HepG2 (cell line): Measurements from ENCODE around the gene ATG9A. TPM values are rescaled to one million over a fixed set of nuclear protein-coding genes. Genes with fewer than 3 reads are reported as not detected.

Experiments
- ARID4A ChIP-seq: sonication (generic); formaldehyde crosslinking; IDR thresholded peaks from 2 replicates; pipeline ENCODE4 v1.5.0; 2020; ENCODE audit warnings: mild to moderate bottlenecking, missing genetic modification reagents, borderline replicate concordance
- CSRNP1 ChIP-seq: sonication (generic); formaldehyde crosslinking; IDR thresholded peaks from 2 replicates; pipeline ENCODE4 v1.8.1; 2023; ENCODE audit warnings: mild to moderate bottlenecking, missing genetic modification reagents
- KLF16 ChIP-seq, 2 experiments: sonication (generic) in 1 of 2; formaldehyde crosslinking in 1 of 2; IDR thresholded peaks; 2 replicates each; pipeline versions ENCODE4 v1.6.1 to v1.8.0; 2016 to 2023; ENCODE audit warnings: missing genetic modification reagents in 2 of 2, missing compliant biosample characterization in 1 of 2
- NR2F1 ChIP-seq, 2 experiments: fragments of 450-650 bp in 1 of 2; formaldehyde crosslinking in 1 of 2; IDR thresholded peaks; 2 replicates each; pipeline versions ENCODE4 v1.5.0 to v1.6.1; 2016 to 2020; ENCODE audit warnings: mild to moderate bottlenecking in 1 of 2, missing compliant biosample characterization in 1 of 2, missing genetic modification reagents in 1 of 2, moderate library complexity in 1 of 2
- NRL ChIP-seq: sonication (generic); formaldehyde crosslinking; IDR thresholded peaks from 2 replicates; pipeline ENCODE4 v1.5.0; 2020; ENCODE audit warnings: missing genetic modification reagents, mild to moderate bottlenecking, moderate library complexity, borderline replicate concordance
- SRSF1 ChIP-seq: fragments of 200-400 bp; formaldehyde crosslinking; optimal IDR thresholded peaks from 2 replicates; pipeline ENCODE3; 2017; ENCODE audit warnings: mild to moderate bottlenecking, low read depth, low read length, moderate library complexity
- ZMAT3 ChIP-seq: sonication (generic); formaldehyde crosslinking; conservative IDR thresholded peaks from 2 replicates; pipeline ENCODE4 v1.7.0; 2021; ENCODE audit warnings: missing genetic modification reagents
- ZNF101 ChIP-seq: sonication (generic); formaldehyde crosslinking; IDR thresholded peaks from 2 replicates; pipeline ENCODE4 v1.4.0; 2020; ENCODE audit warnings: mild to moderate bottlenecking, low read depth, missing genetic modification reagents, borderline replicate concordance
- ZNF367 ChIP-seq: sonication (generic); formaldehyde crosslinking; IDR thresholded peaks from 2 replicates; pipeline ENCODE4 v1.4.0; 2020; ENCODE audit warnings: missing genetic modification reagents, borderline replicate concordance
- ZNF44 ChIP-seq: sonication (generic); formaldehyde crosslinking; IDR thresholded peaks from 2 replicates; pipeline ENCODE4 v1.5.1; 2020; ENCODE audit warnings: mild to moderate bottlenecking, missing genetic modification reagents
- ZNF589 ChIP-seq: sonication (generic); formaldehyde crosslinking; conservative IDR thresholded peaks from 2 replicates; pipeline ENCODE4 v1.8.0; 2022; ENCODE audit warnings: mild to moderate bottlenecking, moderate library complexity, missing genetic modification reagents
- ZNF703 ChIP-seq: sonication (generic); formaldehyde crosslinking; IDR thresholded peaks from 2 replicates; pipeline ENCODE4 v1.5.1; 2020; ENCODE audit warnings: missing genetic modification reagents, mild to moderate bottlenecking, moderate library complexity, borderline replicate concordance
- ZNF747 ChIP-seq: sonication (generic); formaldehyde crosslinking; IDR thresholded peaks from 2 replicates; pipeline ENCODE4 v1.8.1; 2023; ENCODE audit warnings: missing genetic modification reagents, mild to moderate bottlenecking, borderline replicate concordance
- polyA plus RNA-seq, 8 experiments: library from polyadenylated mRNA; depleted of rRNA in 3 of 8; stranded (reverse) in 7 of 8; unstranded in 1 of 8; fragments of >200 nt; fragmentation: Illumina TruSeq in 4 of 8; extraction: Trizol in 4 of 8; gene quantifications; 2 replicates each; pipeline versions ENCODE4 v1.2.1 to v1.2.3, GENCODE V29; 2011 to 2016; ENCODE audit warnings: low read depth in 4 of 8, missing spikeins in 1 of 8, mixed read lengths in 1 of 8; ENCODE audit not compliant: insufficient read depth in 1 of 8
- total RNA-seq, 5 experiments: library from RNA; depleted of rRNA; stranded (reverse); fragments of >200 nt; fragmentation: Illumina TruSeq; extraction: Trizol; gene quantifications; 2 replicates each; pipeline ENCODE4 v1.2.3, GENCODE V29; 2016; ENCODE audit warnings: low read depth in 1 of 5

Gene ATG9A
- total and polyA plus RNA-seq, 2 of the 13 experiments (the other 11 are each of a cell fraction or from before 2014, with no cell fraction given) = 35.0 to 131 TPM

DNA sequence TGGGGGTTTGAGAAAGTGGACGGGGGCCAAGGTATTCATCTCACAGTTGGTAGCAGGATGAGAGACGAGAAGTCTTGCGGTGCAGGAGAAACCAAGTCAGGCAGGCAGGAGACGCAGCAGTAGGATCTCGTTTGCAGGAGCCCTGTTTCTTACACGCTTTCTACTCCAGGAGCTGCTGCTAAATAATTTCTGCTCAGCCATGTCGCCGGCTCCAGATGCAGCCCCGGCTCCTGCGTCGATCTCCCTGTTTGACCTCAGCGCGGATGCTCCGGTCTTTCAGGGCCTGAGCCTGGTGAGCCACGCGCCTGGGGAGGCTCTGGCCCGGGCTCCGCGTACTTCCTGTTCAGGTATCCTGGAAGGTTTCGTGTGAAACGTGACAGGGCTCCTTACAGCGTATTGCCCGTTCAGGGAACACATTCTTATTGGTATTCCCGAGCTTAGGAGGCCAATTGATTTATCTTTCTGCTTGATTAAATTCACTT lies 664 bp upstream of the ATG9A start (continued):
- TF ChIP-seq NR2F1 (CRISPR knock-in tag; IDR thresholded peaks at IDR 0.05) (no peak), ZNF747 (no peak; the same call in 1 of the 2 replicates), ZNF44 (CRISPR knock-in tag) (no peak), ZNF367 (CRISPR knock-in tag) (0 out of 2 replicates have a peak, but pooled peaks have one; percentile 15), ARID4A (peak; percentile 74; the same call in 1 of the 2 replicates), ZNF101 (CRISPR knock-in tag) (no peak), NRL (CRISPR knock-in tag) (0 out of 2 replicates have a peak, but pooled peaks have one; percentile 6), SRSF1 (no peak), CSRNP1 (CRISPR knock-in tag) (peak; percentile 39; the same call in 1 of the 2 replicates), ZMAT3 (CRISPR knock-in tag) (no peak), KLF16 (CRISPR knock-in tag; IDR thresholded peaks at IDR 0.05) (no peak), ZNF589 (CRISPR knock-in tag) (no peak), ZNF703 (CRISPR knock-in tag) (no peak; the same call in 1 of the 2 replicates)
